HAP-1 (cell line): ENCODE measurements around the gene ELOVL4.

ENCODE experiments used
- DNase-seq, 2 experiments: peaks; one replicate each; pipeline ENCODE4 v3.0.0-alpha.2; 2016 to 2020; ENCODE audit warnings: low spot score in 2 of 2
- H3K27me3 ChIP-seq: fragments of 250-450 bp; sonication (Bioruptor Pico); 2 replicates; pipeline ENCODE4 v1.5.1; 2020; ENCODE audit warnings: low read depth, mild to moderate bottlenecking, moderate library complexity
- H3K36me3 ChIP-seq: fragments of 250-450 bp; sonication (Bioruptor Pico); replicated peaks from 2 replicates; pipeline ENCODE4 v1.5.1; 2020; ENCODE audit warnings: mild to moderate bottlenecking
- H3K4me1 ChIP-seq: fragments of 250-450 bp; sonication (Bioruptor Pico); 2 replicates; pipeline ENCODE4 v1.5.1; 2020; ENCODE audit warnings: mild to moderate bottlenecking
- H3K4me3 ChIP-seq: fragments of 250-450 bp; sonication (Bioruptor Pico); 2 replicates; pipeline ENCODE4 v1.5.1; 2020; ENCODE audit warnings: mild to moderate bottlenecking, moderate library complexity
- H3K9me3 ChIP-seq: fragments of 250-450 bp; sonication (Bioruptor Pico); 2 replicates; pipeline ENCODE4 v1.5.1; 2020; ENCODE audit warnings: mild to moderate bottlenecking, moderate library complexity
- in situ Hi-C: fragments of 300-500 bp; cut with MboI; formaldehyde crosslinking; loops from 3 replicates; pipeline ENCODE4 v1.14.3; 2020; ENCODE audit warnings: low sequenced_read_pairs, inconsistent platforms, mixed read lengths

ELOVL4 gene

GRCh38 chr6:79946272-79947190, 822 bp downstream of the ELOVL4 start:
- no peaks in the 10 kb centered on the region; the same call in 1 of the 2 replicates for H3K27me3 ChIP-seq
- H3K4me3 ChIP-seq, result peak overlapping the region; percentile 54
- H3K36me3 ChIP-seq, result no peaks in the 10 kb centered on the region
- peaks cover 5% of the 10 kb centered on the region for H3K4me1 ChIP-seq
- DNase-seq, result peak; percentile 70 to 73
- in situ Hi-C loops, result no loop called here
- H3K9me3 ChIP-seq, result no peaks in the 10 kb centered on the region

DNA sequence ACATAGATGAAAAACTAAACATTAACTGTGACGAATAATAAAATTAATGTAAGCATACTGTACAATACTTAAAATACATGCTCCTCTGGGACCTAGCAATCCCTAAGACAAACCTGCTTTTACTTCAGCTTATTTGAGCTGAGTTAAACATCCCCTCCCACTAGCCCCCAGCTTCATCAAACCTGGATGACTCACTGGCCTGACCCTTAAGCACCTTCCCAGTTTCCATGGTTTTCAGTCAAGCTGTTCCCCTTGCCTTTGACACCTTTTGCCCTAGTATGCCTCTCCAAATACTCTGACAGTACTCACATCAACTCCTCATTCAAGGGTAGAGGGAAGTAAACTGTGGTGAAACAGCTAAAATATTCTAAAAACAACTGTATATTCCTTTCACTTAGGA, 4.2 kb downstream of the ELOVL4 start:
- in situ Hi-C loops, result no loop called here
- H3K36me3 ChIP-seq, result no peaks in the 10 kb centered on the region
- no peak overlapping the region for H3K4me3 ChIP-seq

GRCh38 chr6:79941489-79942151, 5.7 kb downstream of the ELOVL4 start:
- Histone ChIP-seq H3K27me3 (no peaks in the 10 kb centered on the region), H3K4me1 (peaks cover 10% of the 10 kb centered on the region), H3K36me3 (no peaks in the 10 kb centered on the region), H3K9me3 (no peaks in the 10 kb centered on the region), H3K4me3 (no peak overlapping the region)
- in situ Hi-C loops, result no loop called here
- no peak for DNase-seq

More for the DNA sequence above, 4.2 kb downstream of the ELOVL4 start:
- Histone ChIP-seq H3K9me3 (no peaks in the 10 kb centered on the region), H3K27me3 (no peaks in the 10 kb centered on the region), H3K4me1 (peaks cover 10% of the 10 kb centered on the region)
- no peak for DNase-seq

DNA sequence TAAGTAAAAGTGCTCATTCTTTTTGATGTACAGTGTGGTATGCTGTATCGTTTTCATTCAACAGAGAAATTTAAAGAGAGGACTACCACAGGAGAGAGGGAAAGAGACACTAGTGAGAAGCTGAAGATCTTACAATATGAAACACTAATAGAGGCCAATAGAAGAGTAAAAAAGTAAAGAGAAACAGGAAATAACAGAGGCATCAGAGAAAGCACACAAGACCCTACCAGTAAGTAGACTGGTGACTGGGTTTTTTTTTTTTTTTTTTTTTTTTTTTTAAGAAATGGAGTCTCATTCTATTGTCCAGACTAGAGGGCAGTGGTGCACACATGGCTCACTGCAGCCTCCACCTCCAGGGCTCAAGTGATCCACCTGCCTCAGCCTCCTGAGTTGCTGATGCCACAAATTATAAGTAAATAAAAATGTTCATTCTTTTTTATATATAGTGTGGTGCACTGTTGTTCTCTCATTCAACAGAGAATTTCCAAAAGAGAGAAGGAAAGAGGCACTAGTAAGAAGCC, 18.8 kb downstream of the ELOVL4 start:
- H3K27me3 ChIP-seq, result no peaks in the 10 kb centered on the region
- no peaks in the 10 kb centered on the region for H3K9me3 ChIP-seq
- DNase-seq, result no peak
- in situ Hi-C loops, result no loop called here
- no peak overlapping the region for H3K4me3 ChIP-seq
- H3K4me1 ChIP-seq, result no peaks in the 10 kb centered on the region
- no peaks in the 10 kb centered on the region for H3K36me3 ChIP-seq

DNA sequence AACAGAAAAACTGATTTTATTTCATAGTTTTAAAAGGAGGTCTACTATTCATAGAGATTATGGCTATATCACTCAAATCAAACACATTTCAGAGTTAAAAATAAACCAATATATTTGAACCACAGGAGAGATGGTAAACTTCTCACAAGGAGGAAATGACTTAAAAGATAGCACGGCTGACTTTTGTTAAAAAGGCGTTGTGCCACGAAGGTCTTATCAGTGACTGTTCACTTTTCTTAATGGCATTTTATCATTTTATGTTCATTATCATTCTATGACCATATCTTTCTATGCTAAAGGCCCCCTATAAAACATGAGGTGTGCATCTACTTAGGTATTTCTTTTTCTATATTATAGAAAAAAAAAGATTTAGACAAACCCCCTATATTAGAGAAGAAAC, 19.6 kb downstream of the ELOVL4 start:
- Histone ChIP-seq H3K4me1 (no peaks in the 10 kb centered on the region), H3K4me3 (no peak overlapping the region), H3K9me3 (no peaks in the 10 kb centered on the region), H3K27me3 (no peaks in the 10 kb centered on the region), H3K36me3 (no peaks in the 10 kb centered on the region)
- in situ Hi-C loops, result no loop called here
- no peak for DNase-seq

GRCh38 chr6:79923270-79923669, 24.1 kb downstream of the ELOVL4 start:
- H3K4me1 ChIP-seq, result no peaks in the 10 kb centered on the region
- no peaks in the 10 kb centered on the region for H3K9me3 ChIP-seq
- no peak overlapping the region for H3K4me3 ChIP-seq
- in situ Hi-C loops, result no loop called here
- no peaks in the 10 kb centered on the region for H3K27me3 ChIP-seq
- no peaks in the 10 kb centered on the region for H3K36me3 ChIP-seq
- no peak for DNase-seq

DNA sequence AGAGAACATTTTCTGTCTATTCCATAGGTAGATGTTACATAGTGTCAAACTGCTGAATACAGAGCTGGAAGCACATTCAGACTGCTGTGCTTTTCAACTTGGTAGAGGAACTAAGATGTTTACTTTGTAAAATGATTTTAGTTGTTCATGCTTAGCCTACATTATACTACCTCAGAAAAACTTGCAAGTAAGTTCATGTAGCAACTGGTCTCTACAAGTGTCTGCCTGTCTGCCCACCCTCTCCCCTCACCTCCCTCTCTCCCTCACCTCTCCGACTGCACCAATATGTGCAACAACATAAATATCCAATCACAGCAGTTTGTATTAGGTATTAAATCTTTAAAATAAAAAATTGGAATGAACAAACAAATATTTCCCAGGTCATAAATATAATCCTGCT, 25.3 kb downstream of the ELOVL4 start:
- Histone ChIP-seq H3K4me1 (no peaks in the 10 kb centered on the region), H3K36me3 (no peaks in the 10 kb centered on the region), H3K4me3 (no peak overlapping the region), H3K27me3 (no peaks in the 10 kb centered on the region), H3K9me3 (no peaks in the 10 kb centered on the region)
- no peak for DNase-seq
- in situ Hi-C loops, result no loop called here

DNA sequence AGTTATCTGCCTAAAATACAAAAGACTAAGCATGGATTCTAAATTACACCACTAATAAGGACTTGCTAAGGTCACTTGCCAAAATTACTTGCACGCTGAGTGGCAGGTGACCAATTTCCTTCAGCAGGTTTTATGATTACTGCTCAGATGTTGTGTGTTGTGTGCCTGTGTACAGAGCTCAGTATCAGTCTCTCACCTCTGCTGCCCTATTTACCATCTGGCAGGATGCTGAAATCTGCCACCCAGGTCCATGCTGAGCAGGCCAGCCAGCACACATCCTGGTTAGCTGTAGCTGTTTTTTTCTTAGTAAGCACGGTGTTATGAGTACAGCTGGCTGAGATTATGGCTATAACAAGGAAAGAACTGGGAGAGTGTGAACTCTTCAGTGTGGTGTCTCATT, 34.0 kb downstream of the ELOVL4 start:
- Histone ChIP-seq H3K4me1 (peaks cover 8% of the 10 kb centered on the region), H3K9me3 (no peaks in the 10 kb centered on the region), H3K36me3 (no peaks in the 10 kb centered on the region), H3K4me3 (no peak overlapping the region), H3K27me3 (no peaks in the 10 kb centered on the region)
- no peak for DNase-seq
- in situ Hi-C loops, result no loop called here

DNA sequence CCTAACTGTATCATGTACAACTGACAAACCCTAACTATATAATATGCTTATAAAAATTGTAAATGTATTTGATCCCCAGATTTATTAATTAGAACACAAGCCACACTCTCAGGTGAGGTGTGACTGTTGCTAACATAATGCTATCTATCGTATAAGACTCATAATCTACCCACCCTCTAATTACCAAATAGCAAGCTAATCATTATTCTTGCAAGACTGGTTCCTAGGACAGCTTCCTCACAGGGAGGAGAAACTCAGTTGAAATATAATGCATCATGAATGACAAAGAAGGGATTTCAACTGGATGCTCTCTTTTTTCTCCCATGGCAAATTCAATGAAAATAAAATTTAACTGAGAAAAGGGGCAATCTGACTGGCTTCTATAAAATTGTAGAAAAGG, 35.4 kb downstream of the ELOVL4 start:
- no peak overlapping the region for H3K4me3 ChIP-seq
- H3K27me3 ChIP-seq, result no peaks in the 10 kb centered on the region
- H3K9me3 ChIP-seq, result no peaks in the 10 kb centered on the region
- peak in 1 of 2 experiments; percentile 48 for DNase-seq
- in situ Hi-C loops, result no loop called here
- no peaks in the 10 kb centered on the region for H3K36me3 ChIP-seq
- H3K4me1 ChIP-seq, result peaks cover 8% of the 10 kb centered on the region

DNA sequence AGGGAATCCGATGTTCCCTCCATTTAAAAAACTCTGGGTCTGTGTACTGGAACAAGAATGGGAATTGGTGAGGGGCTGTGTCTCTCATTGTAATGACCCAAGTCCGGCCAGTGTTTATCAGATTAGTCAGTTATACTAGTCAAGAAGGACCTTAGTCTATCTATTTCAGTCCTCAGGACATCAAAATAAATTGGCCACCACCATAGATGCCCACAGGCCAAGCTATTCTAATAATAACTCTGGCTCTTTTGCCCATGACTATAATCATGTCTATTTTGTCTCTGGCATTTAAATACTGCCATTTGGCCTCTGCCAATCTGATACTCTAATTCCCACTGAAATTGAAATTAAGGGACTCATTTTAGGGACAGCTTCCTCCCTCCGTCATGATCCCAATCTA, 37.8 kb downstream of the ELOVL4 start:
- Histone ChIP-seq H3K4me1 (peaks cover 8% of the 10 kb centered on the region), H3K4me3 (no peak overlapping the region), H3K9me3 (no peaks in the 10 kb centered on the region), H3K27me3 (0 out of 2 replicates have a peak, but pooled peaks cover 4% of the 10 kb centered on the region), H3K36me3 (no peaks in the 10 kb centered on the region)
- in situ Hi-C loops, result no loop called here
- DNase-seq, result no peak

GRCh38 chr6:79902046-79902445, 45.3 kb downstream of the ELOVL4 start:
- DNase-seq, result no peak
- H3K36me3 ChIP-seq, result no peaks in the 10 kb centered on the region
- no peaks in the 10 kb centered on the region for H3K9me3 ChIP-seq
- H3K4me3 ChIP-seq, result no peak overlapping the region
- no peaks in the 10 kb centered on the region for H3K4me1 ChIP-seq
- in situ Hi-C loops, result no loop called here
- peaks cover 10% of the 10 kb centered on the region for H3K27me3 ChIP-seq

DNA sequence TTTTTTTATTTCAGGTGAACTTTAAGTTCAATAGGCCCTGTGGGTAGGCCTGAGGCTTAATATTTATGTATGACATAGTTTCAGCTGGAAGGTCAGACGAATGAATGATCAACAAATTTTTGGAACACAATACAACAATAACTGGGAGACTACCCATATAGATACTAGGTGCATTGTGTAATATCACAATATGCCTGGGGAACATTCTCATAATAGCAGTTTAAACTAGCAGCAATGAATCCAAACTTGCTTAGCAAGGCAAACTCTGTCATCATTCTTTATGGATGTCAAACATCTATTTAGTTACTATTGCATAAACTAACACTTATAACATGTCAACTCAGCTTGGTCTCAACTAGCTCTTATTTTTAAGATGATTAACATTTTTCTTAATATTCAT, 49.3 kb downstream of the ELOVL4 start:
- Histone ChIP-seq H3K27me3 (peaks cover 6% of the 10 kb centered on the region), H3K9me3 (no peaks in the 10 kb centered on the region), H3K36me3 (no peaks in the 10 kb centered on the region), H3K4me1 (no peaks in the 10 kb centered on the region), H3K4me3 (no peak overlapping the region)
- no peak for DNase-seq
- in situ Hi-C loops, result no loop called here

DNA sequence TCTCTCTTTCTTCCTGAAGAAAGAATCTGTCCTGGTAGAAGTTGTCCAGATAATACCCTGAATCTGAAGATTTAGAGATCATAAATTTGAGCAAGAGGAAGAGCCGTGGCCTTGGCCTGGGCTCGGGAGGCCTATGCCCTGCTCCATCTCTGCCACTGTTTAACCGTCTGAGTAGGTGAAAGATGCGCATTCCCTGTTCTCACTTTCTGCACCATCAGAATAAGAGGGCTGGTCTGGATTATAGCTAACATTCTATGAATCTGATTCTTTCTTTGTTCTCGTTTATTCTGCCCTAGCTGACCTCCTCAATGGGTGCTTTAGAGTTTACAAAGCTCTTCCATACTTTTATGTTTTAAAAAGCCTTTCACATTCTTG, 51.3 kb downstream of the ELOVL4 start:
- in situ Hi-C loops, result no loop called here
- no peak for DNase-seq
- Histone ChIP-seq H3K9me3 (no peaks in the 10 kb centered on the region), H3K4me3 (no peak overlapping the region), H3K27me3 (no peaks in the 10 kb centered on the region), H3K4me1 (no peaks in the 10 kb centered on the region), H3K36me3 (no peaks in the 10 kb centered on the region)

GRCh38 chr6:79895382-79896074, 51.8 kb downstream of the ELOVL4 start:
- no peak for DNase-seq
- in situ Hi-C loops, result no loop called here
- no peaks in the 10 kb centered on the region for H3K9me3 ChIP-seq
- H3K36me3 ChIP-seq, result no peaks in the 10 kb centered on the region
- H3K4me3 ChIP-seq, result no peak overlapping the region
- no peaks in the 10 kb centered on the region for H3K27me3 ChIP-seq
- no peaks in the 10 kb centered on the region for H3K4me1 ChIP-seq
